HG02943 (cell line): Measurements from ENCODE around the gene CDC45.

Source experiments
- ATAC-seq: cut with Tn5 transposase; IDR thresholded peaks from one replicate; pipeline ENCODE4 v1.9.1; 2021; ENCODE audit warnings: mild to moderate bottlenecking, low read depth, moderate library complexity; ENCODE audit not compliant: unreplicated experiment

The CDC45 gene

GRCh38 chr22:19509923-19510322, 30.2 kb downstream of the CDC45 start:
- ATAC-seq: no peak

DNA sequence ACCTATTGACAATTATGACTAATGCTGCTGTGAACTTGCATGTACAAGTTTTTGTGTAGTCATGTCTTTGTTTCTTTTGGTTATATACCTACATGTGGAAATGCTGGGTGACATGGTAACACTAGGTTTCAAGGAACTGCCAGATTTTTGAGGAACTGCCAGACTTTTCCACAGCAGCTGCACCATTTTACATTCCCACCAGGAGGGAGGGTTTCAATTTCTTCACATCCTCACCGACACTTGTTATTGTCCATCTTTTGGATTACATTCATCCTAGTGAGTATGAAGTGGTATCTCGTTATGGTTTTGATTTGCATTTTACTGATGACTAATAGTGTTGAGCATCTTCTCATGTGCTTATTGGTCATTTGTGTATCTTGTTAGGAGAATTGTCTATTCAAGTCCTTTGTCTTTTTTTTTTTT, 31.2 kb downstream of the CDC45 start:
- no peak for ATAC-seq

DNA sequence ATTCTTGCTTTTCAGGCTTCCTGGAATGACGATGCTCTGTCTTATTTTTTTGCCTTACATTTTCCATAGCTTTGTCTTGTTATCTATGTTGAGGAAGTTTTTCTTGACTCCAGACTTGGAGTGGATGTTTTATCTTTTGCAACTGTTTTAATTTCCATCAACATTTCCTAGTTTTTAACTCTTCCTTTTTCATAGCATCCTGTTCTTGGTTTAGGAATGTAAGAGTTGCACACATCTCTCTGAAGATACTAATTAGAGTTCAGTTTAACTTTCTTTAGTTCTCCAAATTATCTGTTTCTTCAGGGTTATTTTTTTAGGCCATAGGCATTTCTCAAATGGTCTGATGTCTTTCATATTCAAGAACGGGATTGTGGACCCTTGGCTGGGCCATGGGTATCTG, 34.1 kb downstream of the CDC45 start:
- ATAC-seq: no peak

GRCh38 chr22:19514831-19515565, 35.3 kb downstream of the CDC45 start:
- ATAC-seq: no peak

DNA sequence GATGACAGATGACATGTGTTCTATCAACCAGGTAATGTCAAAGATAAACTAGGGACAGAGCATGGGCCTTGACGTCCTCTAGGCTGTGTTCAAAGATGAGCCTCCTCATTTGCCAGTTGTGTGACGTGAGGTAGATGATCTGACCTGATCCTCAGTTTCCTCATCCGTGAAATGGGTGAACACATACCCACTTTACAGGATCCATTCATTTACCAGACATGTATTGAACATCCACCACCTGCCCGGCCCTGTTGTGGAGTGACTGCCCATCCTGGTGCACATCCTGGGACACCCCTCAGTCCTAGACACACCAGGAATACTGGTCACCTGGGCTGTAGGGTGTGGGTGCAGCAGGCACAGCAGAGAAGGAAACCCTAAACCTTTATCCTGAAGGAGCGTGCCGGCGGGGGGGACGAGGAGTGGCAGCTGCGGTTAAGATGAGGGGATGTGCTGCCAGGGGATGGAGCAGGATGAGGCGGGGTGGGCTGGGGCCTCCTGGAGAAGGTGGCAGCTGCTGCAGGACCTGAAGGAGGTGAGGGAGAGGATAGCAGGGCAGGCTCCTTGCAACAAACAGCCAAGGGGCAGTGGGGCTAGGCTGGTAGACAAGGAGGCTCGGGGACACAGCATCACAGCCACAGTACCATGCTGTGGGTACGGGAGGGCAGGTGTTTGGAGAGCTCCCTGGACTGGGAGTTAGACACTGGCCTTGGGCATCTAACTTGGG, 36.1 kb downstream of the CDC45 start:
- ATAC-seq: no peak

- ATAC-seq: no peak
Measured at GRCh38 chr22:19516378-19517170, 36.9 kb downstream of the CDC45 start.

- no peak for ATAC-seq
Measured at GRCh38 chr22:19517171-19517500, 37.4 kb downstream of the CDC45 start.

- no peak for ATAC-seq
Measured at GRCh38 chr22:19517919-19518611, 38.3 kb downstream of the CDC45 start.

- no peak for ATAC-seq
Measured at GRCh38 chr22:19518635-19519034, 38.9 kb downstream of the CDC45 start.

GRCh38 chr22:19519041-19519926, 39.6 kb downstream of the CDC45 start:
- ATAC-seq: no peak

DNA sequence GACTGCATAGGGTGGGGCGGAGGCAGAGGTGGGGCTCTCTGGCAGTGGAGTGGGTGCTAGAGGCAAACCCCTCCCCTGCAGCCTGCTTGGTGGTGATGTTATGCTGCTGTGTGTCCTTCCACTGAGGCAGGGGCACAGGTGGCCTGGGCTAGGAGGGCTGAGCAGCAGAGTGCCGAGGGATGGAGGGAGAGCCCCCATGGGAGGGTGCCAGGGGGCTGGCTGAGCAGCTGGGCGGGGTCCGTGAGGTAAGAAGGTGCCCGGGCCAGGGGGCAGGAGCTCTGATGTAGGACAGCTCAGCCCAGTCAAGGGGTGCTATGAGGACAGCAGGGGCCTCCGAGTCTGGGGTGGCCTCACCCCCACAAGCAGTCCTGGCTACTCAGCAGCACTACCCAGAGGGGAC, 40.3 kb downstream of the CDC45 start:
- no peak for ATAC-seq

DNA sequence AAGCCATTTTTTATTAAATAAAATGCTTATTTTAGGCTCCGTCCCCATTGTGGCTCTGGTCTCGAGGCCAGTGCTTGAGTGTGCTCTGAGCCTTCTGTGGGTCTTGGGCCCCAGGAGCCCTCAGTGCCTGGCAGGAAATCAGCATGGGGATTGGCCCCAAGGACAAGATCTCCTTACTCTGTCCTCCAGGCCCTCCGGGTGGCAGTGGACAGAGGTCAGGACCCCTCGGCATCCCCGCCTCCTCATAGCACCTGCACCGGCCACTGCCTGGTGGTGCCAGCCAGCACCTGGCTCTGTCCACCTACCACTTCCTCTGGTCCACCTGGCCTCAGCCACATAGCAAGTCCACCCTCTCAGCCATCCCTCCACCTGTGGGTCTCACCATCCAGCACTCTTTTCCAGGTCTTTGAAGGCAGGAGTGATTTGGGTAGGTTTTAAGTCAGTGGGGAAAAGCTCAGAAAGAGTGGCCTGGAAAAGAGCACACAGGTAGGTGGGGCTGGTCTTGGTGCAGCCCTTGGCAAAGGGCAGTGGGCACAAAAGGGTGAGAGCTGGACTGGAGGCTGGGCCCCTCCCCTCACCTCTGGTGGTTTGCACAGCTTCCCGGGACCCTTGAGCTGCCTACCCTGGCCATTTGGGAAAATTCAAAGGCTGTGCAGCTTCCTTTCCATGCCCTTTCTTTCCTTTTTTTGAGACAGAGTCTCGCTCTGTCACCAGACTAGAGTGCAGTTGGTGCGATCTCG, 41.0 kb downstream of the CDC45 start:
- ATAC-seq: no peak

GRCh38 chr22:19522190-19522880, 42.6 kb downstream of the CDC45 start:
- no peak for ATAC-seq

GRCh38 chr22:19522881-19523239, 43.1 kb downstream of the CDC45 start:
- ATAC-seq: no peak

- no peak for ATAC-seq
Measured at GRCh38 chr22:19523240-19524169, 43.8 kb downstream of the CDC45 start.

- no peak for ATAC-seq
Measured at GRCh38 chr22:19524170-19525115, 44.7 kb downstream of the CDC45 start, which contains the start of gene CLDN5. TSS of gene CLDN5 (minus strand) at chr22:19524410. CDS start at chr22:19524255, 155 bp downstream.
